Tibial nerve (tissue), 4 donors: ENCODE measurements around the gene CECR2. TPM values are rescaled to one million over a fixed set of nuclear protein-coding genes. Genes with fewer than 3 reads are reported as not detected.

Source experiments
- DNase-seq, 2 donors: peaks; one replicate each; pipeline ENCODE4 v3.0.0-alpha.2; 2019; ENCODE audit warnings: low spot score in 2 of 2
- H3K27ac ChIP-seq, 4 donors: fragments of 200-600 bp; sonication (generic) in 3 of 4; one replicate each; pipeline ENCODE4 v1.5.1; 2017 to 2019; ENCODE audit warnings: mild to moderate bottlenecking in 1 of 4
- H3K27me3 ChIP-seq, 2 donors: fragments of 200-600 bp; sonication (generic) in 1 of 2; one replicate each; pipeline versions ENCODE4 v1.5.1 to v1.6.0; 2017 to 2019
- H3K36me3 ChIP-seq, 3 donors: fragments of 200-600 bp; sonication (generic); one replicate each; pipeline ENCODE4 v1.5.1; 2018 to 2019
- H3K4me1 ChIP-seq, 4 donors: fragments of 200-600 bp; sonication (generic) in 3 of 4; one replicate each; pipeline ENCODE4 v1.5.1; 2017 to 2019
- H3K4me3 ChIP-seq, 4 donors: fragments of 200-600 bp; sonication (generic) in 3 of 4; one replicate each; pipeline ENCODE4 v1.5.1; 2017 to 2019; ENCODE audit warnings: mild to moderate bottlenecking in 1 of 4, moderate library complexity in 1 of 4
- H3K9me3 ChIP-seq, 4 donors: fragments of 200-600 bp; sonication (generic) in 3 of 4; one replicate each; pipeline ENCODE4 v1.5.1; 2017 to 2019
- EP300 ChIP-seq, 2 donors: sonication (generic); formaldehyde crosslinking; IDR thresholded peaks; one replicate each; pipeline ENCODE4 v1.6.1; 2017; ENCODE audit warnings: antibody characterized with exemption in 2 of 2, mild to moderate bottlenecking in 1 of 2
- POLR2A ChIP-seq, 2 donors: fragments of 450-650 bp; IDR thresholded peaks; one replicate each; pipeline ENCODE4 v1.6.1; 2017; ENCODE audit warnings: antibody characterized with exemption in 2 of 2, mild to moderate bottlenecking in 2 of 2, moderate library complexity in 2 of 2
- WGBS, 2 donors: methylation state at CpG; one replicate each; pipeline ENCODE4 v1.1.5; 2018; 5-methylcytosine and 5-hydroxymethylcytosine counted together
- total RNA-seq, 4 donors: library from RNA; depleted of rRNA; stranded (reverse); fragments of >200 nt; gene quantifications; one replicate each; pipeline ENCODE4 v1.1.0, GENCODE V29; 2016
- TF ChIP-seq, protein P1 (sequence below), 5 experiments: fragments of 200-600 bp in 3 of 5; fragments of 450-650 bp in 2 of 5; sonication (generic) in 3 of 5; IDR thresholded peaks; one replicate each; pipeline ENCODE4 v1.5.1; 2016 to 2019; ENCODE audit warnings: antibody characterized with exemption in 5 of 5, mild to moderate bottlenecking in 3 of 5, moderate library complexity in 2 of 5

The CECR2 gene
- total RNA-seq, 4 donors from 2014 or later, result 2.4 to 5.1 (median 3.6) TPM

DNA sequence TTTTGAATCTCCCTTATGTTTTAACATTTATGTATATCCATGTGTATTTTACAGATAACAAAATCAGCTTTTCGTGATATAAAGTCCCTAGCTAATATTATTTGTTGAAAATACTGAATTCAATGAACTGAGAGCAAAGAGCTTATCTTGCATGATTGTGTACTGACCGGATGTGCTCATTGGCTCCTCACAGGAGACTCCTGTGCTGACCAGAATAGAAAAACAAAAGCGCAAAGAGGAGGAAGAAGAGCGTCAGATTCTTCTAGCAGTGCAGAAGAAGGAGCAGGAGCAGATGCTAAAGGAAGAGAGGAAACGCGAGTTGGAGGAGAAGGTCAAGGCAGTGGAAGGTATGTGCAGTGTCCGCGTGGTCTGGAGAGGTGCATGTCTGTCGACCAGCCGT lies 154.7 kb downstream of the CECR2 start:
- DNase-seq, result no peak
- Histone ChIP-seq H3K9me3 (no peaks in the 10 kb centered on the region), H3K4me1 (no peaks in the 10 kb centered on the region), H3K36me3 (no peaks in the 10 kb centered on the region), H3K27ac (no peak overlapping the region), H3K4me3 (no peak overlapping the region), H3K27me3 (no peaks in the 10 kb centered on the region)
- TF ChIP-seq POLR2A (IDR thresholded peaks at IDR 0.05), result no peak
- WGBS, 2 donors, result 90 to 91% methylated on average over 10 of the region's 10 CpGs

DNA sequence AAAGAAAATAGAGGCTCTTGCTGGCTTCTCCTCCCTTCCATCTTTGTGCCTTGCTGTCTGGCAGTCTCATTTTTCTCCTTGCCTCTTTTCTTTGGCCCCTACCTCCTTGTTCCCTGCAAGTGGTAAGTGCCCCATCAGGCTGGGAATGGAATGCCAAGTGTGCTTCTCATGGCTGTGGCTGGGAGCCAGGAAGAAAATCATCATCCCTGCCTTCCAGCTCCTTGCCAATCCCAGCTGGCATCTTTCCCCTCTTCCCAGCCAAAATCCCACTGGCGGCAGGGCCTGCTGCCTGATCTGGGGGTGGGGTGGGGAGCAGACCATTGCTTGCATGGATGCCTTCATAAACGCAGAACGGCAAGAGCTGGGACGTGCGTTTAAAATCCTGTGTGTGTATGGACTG lies 167.0 kb downstream of the CECR2 start:
- DNase-seq, result no peak
- H3K27ac ChIP-seq, result no peak overlapping the region
- H3K4me1 ChIP-seq, result no peaks in the 10 kb centered on the region
- H3K9me3 ChIP-seq, result no peaks in the 10 kb centered on the region
- 66 to 83% methylated on average over 5 of the region's 5 CpGs for WGBS, 2 donors
- no peak overlapping the region for H3K4me3 ChIP-seq
- TF ChIP-seq POLR2A (IDR thresholded peaks at IDR 0.05) (no peak), EP300 (IDR thresholded peaks at IDR 0.05) (no peak)
- TF ChIP-seq, protein P1, sequence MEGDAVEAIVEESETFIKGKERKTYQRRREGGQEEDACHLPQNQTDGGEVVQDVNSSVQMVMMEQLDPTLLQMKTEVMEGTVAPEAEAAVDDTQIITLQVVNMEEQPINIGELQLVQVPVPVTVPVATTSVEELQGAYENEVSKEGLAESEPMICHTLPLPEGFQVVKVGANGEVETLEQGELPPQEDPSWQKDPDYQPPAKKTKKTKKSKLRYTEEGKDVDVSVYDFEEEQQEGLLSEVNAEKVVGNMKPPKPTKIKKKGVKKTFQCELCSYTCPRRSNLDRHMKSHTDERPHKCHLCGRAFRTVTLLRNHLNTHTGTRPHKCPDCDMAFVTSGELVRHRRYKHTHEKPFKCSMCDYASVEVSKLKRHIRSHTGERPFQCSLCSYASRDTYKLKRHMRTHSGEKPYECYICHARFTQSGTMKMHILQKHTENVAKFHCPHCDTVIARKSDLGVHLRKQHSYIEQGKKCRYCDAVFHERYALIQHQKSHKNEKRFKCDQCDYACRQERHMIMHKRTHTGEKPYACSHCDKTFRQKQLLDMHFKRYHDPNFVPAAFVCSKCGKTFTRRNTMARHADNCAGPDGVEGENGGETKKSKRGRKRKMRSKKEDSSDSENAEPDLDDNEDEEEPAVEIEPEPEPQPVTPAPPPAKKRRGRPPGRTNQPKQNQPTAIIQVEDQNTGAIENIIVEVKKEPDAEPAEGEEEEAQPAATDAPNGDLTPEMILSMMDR (IDR thresholded peaks at IDR 0.05), result no peak
- no peaks in the 10 kb centered on the region for H3K27me3 ChIP-seq
- H3K36me3 ChIP-seq, result peaks cover 0 to 3% (median 0%) of the 10 kb centered on the region in 3 donors

DNA sequence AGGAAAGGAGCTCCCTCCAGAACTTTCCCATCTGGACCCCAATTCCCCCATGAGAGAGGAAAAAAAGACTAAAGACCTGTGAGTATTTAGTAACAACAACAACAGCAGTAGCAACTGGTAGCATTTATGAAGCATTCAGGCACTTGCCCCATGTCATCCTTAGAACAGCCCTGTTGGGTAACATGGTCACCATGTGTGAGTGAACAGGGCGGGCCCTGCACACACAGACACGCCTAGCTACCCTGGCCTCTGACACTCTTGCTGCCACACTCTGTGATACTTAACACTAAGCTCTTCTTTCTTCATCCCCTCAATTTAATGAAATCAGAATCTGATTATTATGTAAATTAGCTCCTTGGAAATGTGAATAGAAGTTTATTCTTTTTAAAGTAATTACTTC lies 167.9 kb downstream of the CECR2 start:
- Histone ChIP-seq H3K27me3 (no peaks in the 10 kb centered on the region), H3K4me1 (no peaks in the 10 kb centered on the region), H3K4me3 (no peak overlapping the region), H3K36me3 (peaks cover 0 to 12% (median 0%) of the 10 kb centered on the region in 3 donors), H3K9me3 (no peaks in the 10 kb centered on the region), H3K27ac (no peak overlapping the region)
- WGBS, 2 donors, result 85 to 96% methylated on average over 2 of the region's 2 CpGs
- TF ChIP-seq EP300 (IDR thresholded peaks at IDR 0.05), result no peak
- no peak for TF ChIP-seq POLR2A (IDR thresholded peaks at IDR 0.05)
- TF ChIP-seq, protein P1 (IDR thresholded peaks at IDR 0.05), result no peak
- no peak for DNase-seq

DNA sequence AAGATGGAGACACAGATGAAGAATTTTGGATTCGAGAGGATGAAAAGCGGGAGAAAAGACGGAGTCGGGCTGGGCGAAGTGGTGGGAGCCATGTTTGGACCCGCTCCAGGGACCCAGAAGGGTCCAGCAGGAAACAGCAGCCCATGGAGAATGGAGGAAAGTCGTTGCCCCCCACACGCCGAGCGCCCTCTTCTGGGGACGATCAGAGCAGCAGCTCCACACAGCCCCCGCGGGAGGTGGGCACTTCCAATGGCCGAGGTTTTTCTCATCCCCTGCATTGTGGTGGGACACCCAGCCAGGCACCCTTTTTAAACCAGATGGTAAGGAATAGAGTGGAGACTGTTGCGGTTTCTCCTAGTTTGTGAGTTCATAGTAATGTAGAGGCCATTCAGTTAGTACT lies 171.2 kb downstream of the CECR2 start:
- Histone ChIP-seq H3K4me3 (no peak overlapping the region), H3K4me1 (no peaks in the 10 kb centered on the region), H3K27ac (no peak overlapping the region), H3K27me3 (no peaks in the 10 kb centered on the region), H3K36me3 (peaks cover 0 to 29% (median 0%) of the 10 kb centered on the region in 3 donors), H3K9me3 (no peaks in the 10 kb centered on the region)
- TF ChIP-seq POLR2A (IDR thresholded peaks at IDR 0.05), result no peak
- TF ChIP-seq, protein P1 (IDR thresholded peaks at IDR 0.05), result no peak
- no peak for TF ChIP-seq EP300 (IDR thresholded peaks at IDR 0.05)
- WGBS, 2 donors, result 83 to 85% methylated on average over 15 of the region's 15 CpGs
- no peak for DNase-seq

DNA sequence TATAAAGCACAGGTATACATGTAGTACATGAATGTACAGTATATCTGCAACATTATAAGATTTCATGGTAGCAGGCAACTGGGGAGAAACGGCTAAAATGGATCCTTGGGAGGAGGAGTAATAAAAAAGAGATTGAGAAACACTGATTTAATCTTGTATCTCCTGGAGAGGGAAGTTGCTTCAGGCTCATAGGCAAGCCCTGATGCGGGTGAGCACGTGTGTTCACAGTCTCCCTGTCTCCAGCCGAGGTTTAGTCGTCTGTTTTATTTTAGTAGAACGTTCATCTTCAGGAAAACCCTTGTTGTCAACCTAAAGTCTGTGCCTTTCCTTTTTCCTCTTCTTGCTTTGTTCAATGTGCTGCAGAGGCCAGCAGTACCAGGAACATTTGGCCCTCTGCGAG lies 172.2 kb downstream of the CECR2 start:
- no peak for DNase-seq
- peaks cover 0 to 29% (median 0%) of the 10 kb centered on the region in 3 donors for H3K36me3 ChIP-seq
- no peak overlapping the region for H3K4me3 ChIP-seq
- TF ChIP-seq, protein P1 (IDR thresholded peaks at IDR 0.05), result no peak
- TF ChIP-seq POLR2A (IDR thresholded peaks at IDR 0.05) (no peak), EP300 (IDR thresholded peaks at IDR 0.05) (no peak)
- H3K27ac ChIP-seq, result no peak overlapping the region
- H3K27me3 ChIP-seq, result no peaks in the 10 kb centered on the region
- no peaks in the 10 kb centered on the region for H3K9me3 ChIP-seq
- 87% methylated on average over 7 of the region's 7 CpGs for WGBS, 2 donors
- H3K4me1 ChIP-seq, result no peaks in the 10 kb centered on the region

DNA sequence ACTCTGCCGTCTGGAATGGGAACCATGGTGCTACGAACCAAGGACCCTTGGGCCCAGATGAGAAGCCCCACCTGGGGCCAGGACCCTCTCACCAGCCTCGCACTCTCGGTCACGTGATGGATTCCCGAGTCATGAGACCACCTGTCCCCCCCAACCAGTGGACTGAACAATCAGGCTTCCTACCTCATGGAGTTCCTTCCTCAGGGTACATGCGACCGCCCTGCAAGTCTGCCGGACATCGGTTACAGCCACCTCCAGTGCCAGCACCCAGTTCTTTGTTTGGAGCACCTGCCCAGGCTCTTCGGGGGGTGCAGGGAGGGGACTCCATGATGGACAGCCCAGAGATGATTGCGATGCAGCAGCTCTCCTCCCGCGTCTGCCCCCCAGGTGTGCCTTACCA lies 173.2 kb downstream of the CECR2 start:
- H3K4me1 ChIP-seq, result no peaks in the 10 kb centered on the region
- H3K9me3 ChIP-seq, result no peaks in the 10 kb centered on the region
- H3K4me3 ChIP-seq, result no peak overlapping the region
- DNase-seq, result no peak
- peaks cover 0 to 29% (median 0%) of the 10 kb centered on the region in 3 donors for H3K36me3 ChIP-seq
- 90 to 99% methylated on average over 13 of the region's 14 CpGs for WGBS, 2 donors
- no peaks in the 10 kb centered on the region for H3K27me3 ChIP-seq
- no peak overlapping the region for H3K27ac ChIP-seq
- TF ChIP-seq POLR2A (IDR thresholded peaks at IDR 0.05), result no peak
- no peak for TF ChIP-seq EP300 (IDR thresholded peaks at IDR 0.05)
- TF ChIP-seq, protein P1 (IDR thresholded peaks at IDR 0.05), result no peak
